Measurements from ENCODE around the gene EDNRA.

EDNRA gene

GRCh38 chr4:147498031-147498660 is 17.2 kb downstream of the EDNRA start:
- DNase-seq = no peak

GRCh38 chr4:147508346-147508745 is 27.4 kb downstream of the EDNRA start:
- no peak for DNase-seq

GRCh38 chr4:147509386-147509785 is 28.5 kb downstream of the EDNRA start:
- DNase-seq = no peak

GRCh38 chr4:147510962-147511668 is 30.2 kb downstream of the EDNRA start:
- no peak for DNase-seq

GRCh38 chr4:147513091-147513490 is 32.2 kb downstream of the EDNRA start:
- DNase-seq = no peak

- no peak for DNase-seq
Observed at GRCh38 chr4:147513952-147514351, 33.1 kb downstream of the EDNRA start.

- no peak for DNase-seq
Observed at GRCh38 chr4:147515220-147515936, 34.5 kb downstream of the EDNRA start.

- no peak for DNase-seq
Observed at GRCh38 chr4:147516133-147516532, 35.2 kb downstream of the EDNRA start.

GRCh38 chr4:147518086-147518485 is 37.2 kb downstream of the EDNRA start:
- DNase-seq = no peak

- DNase-seq = peak in 2 of 4 experiments; percentile 5 to 14
Observed at GRCh38 chr4:147518846-147519767, 38.2 kb downstream of the EDNRA start.

- DNase-seq = no peak
Observed at GRCh38 chr4:147524601-147525000, 43.7 kb downstream of the EDNRA start.

- no peak for DNase-seq
Observed at GRCh38 chr4:147525494-147526271, 44.8 kb downstream of the EDNRA start.

- no peak for DNase-seq
Observed at GRCh38 chr4:147526272-147526654, 45.4 kb downstream of the EDNRA start.

- no peak for DNase-seq
Observed at GRCh38 chr4:147528054-147528453, 47.2 kb downstream of the EDNRA start.

GRCh38 chr4:147530134-147530533 is 49.2 kb downstream of the EDNRA start:
- no peak for DNase-seq

GRCh38 chr4:147530723-147531122 is 49.8 kb downstream of the EDNRA start:
- no peak for DNase-seq

- DNase-seq = no peak
Observed at GRCh38 chr4:147532896-147533295, 52.0 kb downstream of the EDNRA start.

- DNase-seq = no peak
Observed at GRCh38 chr4:147533331-147533730, 52.4 kb downstream of the EDNRA start.

- DNase-seq = no peak
Observed at GRCh38 chr4:147535124-147535523, 54.2 kb downstream of the EDNRA start.

GRCh38 chr4:147538711-147539110 is 57.8 kb downstream of the EDNRA start:
- DNase-seq = no peak

GRCh38 chr4:147539959-147540358 is 59.1 kb downstream of the EDNRA start:
- DNase-seq = no peak

Measured in activated CD4-positive, CD25-positive, alpha-beta regulatory T cell (primary cell).